ENCODE results near the gene SPN.
"Not testable (repeated sequence)": the region's sequence is repeated elsewhere in the genome, so short reads cannot be mapped to it uniquely, and the experiment has no call there.

Gene SPN

DNA sequence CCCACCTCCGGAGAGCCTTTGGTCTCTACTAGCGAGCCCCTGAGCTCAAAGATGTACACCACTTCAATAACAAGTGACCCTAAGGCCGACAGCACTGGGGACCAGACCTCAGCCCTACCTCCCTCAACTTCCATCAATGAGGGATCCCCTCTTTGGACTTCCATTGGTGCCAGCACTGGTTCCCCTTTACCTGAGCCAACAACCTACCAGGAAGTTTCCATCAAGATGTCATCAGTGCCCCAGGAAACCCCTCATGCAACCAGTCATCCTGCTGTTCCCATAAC is 702 bp downstream of the SPN start:
- peaks cover 89% of the 10 kb centered on the region for H3K4me1 Mint-ChIP-seq
- H3K36me3 Mint-ChIP-seq = peaks cover 1% of the 10 kb centered on the region
- H3K27ac Mint-ChIP-seq = peak overlapping the region; percentile 94
- H3K4me3 Mint-ChIP-seq = peak overlapping the region; percentile 96
- no peaks in the 10 kb centered on the region for H3K27me3 Mint-ChIP-seq
- no peaks in the 10 kb centered on the region for H3K9me3 Mint-ChIP-seq

DNA sequence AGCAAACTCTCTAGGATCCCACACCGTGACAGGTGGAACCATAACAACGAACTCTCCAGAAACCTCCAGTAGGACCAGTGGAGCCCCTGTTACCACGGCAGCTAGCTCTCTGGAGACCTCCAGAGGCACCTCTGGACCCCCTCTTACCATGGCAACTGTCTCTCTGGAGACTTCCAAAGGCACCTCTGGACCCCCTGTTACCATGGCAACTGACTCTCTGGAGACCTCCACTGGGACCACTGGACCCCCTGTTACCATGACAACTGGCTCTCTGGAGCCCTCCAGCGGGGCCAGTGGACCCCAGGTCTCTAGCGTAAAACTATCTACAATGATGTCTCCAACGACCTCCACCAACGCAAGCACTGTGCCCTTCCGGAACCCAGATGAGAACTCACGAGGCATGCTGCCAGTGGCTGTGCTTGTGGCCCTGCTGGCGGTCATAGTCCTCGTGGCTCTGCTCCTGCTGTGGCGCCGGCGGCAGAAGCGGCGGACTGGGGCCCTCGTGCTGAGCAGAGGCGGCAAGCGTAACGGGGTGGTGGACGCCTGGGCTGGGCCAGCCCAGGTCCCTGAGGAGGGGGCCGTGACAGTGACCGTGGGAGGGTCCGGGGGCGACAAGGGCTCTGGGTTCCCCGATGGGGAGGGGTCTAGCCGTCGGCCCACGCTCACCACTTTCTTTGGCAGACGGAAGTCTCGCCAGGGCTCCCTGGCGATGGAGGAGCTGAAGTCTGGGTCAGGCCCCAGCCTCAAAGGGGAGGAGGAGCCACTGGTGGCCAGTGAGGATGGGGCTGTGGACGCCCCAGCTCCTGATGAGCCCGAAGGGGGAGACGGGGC is 1.3 kb downstream of the SPN start:
- Mint-ChIP-seq H3K4me1 (peaks cover 86% of the 10 kb centered on the region), H3K9me3 (no peaks in the 10 kb centered on the region), H3K4me3 (peak overlapping the region; percentile 96), H3K36me3 (peaks cover 1% of the 10 kb centered on the region), H3K27me3 (no peaks in the 10 kb centered on the region), H3K27ac (peak overlapping the region; percentile 94)

DNA sequence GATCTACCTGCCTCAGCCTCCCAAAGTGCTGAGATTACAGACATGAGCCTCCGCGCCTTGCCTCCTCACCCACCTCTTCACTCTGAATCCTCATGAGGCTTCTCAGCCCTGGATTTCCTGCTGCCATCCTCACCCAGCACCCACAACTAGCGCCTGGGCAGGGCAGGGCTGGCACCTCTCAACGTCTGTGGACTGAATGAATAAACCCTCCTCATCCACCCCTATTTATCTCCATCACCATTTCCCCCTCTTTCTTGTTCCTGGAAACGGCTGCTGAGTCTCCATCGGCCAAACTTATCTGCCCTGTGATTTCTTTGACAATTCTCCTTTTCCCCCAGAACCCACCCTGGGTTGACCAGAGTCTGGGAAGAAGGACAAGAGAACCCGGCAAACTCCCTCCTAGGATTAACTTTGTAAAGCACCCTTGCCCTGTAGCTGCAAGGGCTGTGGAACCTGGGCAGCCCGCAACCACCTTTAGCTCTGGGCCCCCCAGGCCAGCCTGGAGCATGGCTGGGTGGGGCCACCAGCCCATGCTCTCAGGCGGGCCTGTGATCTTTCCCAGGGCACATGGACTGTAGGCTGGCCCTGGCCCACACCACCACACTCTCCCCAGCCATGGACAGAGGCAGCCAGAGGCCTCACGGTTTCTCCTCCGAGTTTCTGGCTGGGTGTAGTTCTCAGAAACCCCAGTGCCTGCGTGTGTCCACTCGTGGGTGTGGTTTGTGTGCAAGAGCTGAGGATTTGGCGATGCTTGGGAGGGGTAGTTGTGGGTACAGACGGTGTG is 2.4 kb downstream of the SPN start:
- Mint-ChIP-seq H3K36me3 (peaks cover 1% of the 10 kb centered on the region), H3K4me3 (peak overlapping the region; percentile 96), H3K27me3 (no peaks in the 10 kb centered on the region), H3K4me1 (peaks cover 86% of the 10 kb centered on the region), H3K9me3 (no peaks in the 10 kb centered on the region), H3K27ac (peak overlapping the region; percentile 94)

DNA sequence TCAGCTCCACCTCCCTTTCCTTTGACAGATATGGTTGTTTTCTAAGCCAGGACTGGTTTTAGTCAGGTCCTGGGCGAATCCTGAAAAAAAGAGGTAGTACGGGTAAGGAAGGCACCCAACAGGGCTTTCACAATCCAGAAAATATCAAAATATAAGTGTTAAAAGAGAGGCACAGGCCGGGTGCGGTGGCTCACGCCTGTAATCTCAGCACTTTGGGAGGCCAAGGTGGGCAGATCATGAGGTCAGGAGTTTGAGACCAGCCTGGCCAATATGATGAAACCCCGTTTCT is 4.2 kb downstream of the SPN start:
- not testable (repeated sequence) for H3K36me3 Mint-ChIP-seq, H3K27me3 Mint-ChIP-seq, H3K9me3 Mint-ChIP-seq, H3K27ac Mint-ChIP-seq
- H3K4me3 Mint-ChIP-seq = peak overlapping the region; percentile 96
- peaks cover 76% of the 10 kb centered on the region for H3K4me1 Mint-ChIP-seq

GRCh38 chr16:29667755-29668154 is 4.7 kb downstream of the SPN start:
- Mint-ChIP-seq H3K9me3 (no peaks in the 10 kb centered on the region), H3K4me3 (no peak overlapping the region), H3K4me1 (peaks cover 71% of the 10 kb centered on the region), H3K27ac (no peak overlapping the region), H3K27me3 (no peaks in the 10 kb centered on the region), H3K36me3 (peaks cover 1% of the 10 kb centered on the region)

DNA sequence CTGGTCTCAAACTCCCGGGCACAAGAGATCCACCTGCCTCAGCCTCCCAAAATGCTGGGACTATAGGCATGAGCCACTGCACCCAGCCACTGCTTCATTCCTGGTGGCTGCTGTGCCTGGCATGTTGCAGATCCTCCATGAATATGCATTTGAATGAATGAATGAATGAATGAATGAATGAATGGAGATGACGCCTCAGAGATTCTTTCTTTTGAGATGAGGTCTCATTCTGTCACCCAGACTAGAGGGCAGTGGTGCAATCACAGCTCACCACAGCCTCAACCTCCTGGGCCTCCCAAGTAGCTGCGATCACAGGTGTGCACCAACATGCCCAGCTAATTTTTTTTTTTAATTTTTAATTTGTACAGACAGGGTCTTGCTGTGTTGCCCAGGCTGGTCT is 5.2 kb downstream of the SPN start:
- Mint-ChIP-seq H3K27ac (no peak overlapping the region), H3K27me3 (no peaks in the 10 kb centered on the region), H3K4me3 (no peak overlapping the region), H3K36me3 (peaks cover 1% of the 10 kb centered on the region), H3K4me1 (peaks cover 66% of the 10 kb centered on the region), H3K9me3 (no peaks in the 10 kb centered on the region)

DNA sequence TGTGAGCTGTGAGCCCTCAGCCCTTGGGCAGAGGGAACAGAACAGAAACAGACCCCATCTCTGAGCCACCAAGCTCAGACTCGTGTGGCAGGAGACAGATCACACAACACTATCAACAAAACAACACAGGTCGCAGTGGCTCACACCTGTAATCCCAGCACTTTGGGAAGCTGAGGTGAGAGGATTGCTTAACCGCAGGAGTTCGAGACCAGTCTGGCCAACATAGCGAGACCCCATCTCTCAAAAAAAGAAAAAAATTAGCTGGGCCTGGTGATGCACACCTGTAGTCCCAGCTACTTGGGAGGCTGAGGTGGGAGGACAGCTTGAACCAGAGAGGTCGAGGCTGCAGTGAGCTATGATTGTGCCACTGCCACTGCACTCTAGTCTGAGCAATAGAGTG is 10.5 kb downstream of the SPN start:
- Mint-ChIP-seq H3K4me3 (no peak overlapping the region), H3K36me3 (no peaks in the 10 kb centered on the region), H3K4me1 (peaks cover 29% of the 10 kb centered on the region), H3K27me3 (no peaks in the 10 kb centered on the region), H3K27ac (peak overlapping the region; percentile 59), H3K9me3 (no peaks in the 10 kb centered on the region)

GRCh38 chr16:29674188-29674587 is 11.1 kb downstream of the SPN start:
- no peaks in the 10 kb centered on the region for H3K36me3 Mint-ChIP-seq
- H3K4me3 Mint-ChIP-seq = no peak overlapping the region
- no peaks in the 10 kb centered on the region for H3K9me3 Mint-ChIP-seq
- peak overlapping the region; percentile 36 for H3K27ac Mint-ChIP-seq
- peaks cover 27% of the 10 kb centered on the region for H3K4me1 Mint-ChIP-seq
- no peaks in the 10 kb centered on the region for H3K27me3 Mint-ChIP-seq

DNA sequence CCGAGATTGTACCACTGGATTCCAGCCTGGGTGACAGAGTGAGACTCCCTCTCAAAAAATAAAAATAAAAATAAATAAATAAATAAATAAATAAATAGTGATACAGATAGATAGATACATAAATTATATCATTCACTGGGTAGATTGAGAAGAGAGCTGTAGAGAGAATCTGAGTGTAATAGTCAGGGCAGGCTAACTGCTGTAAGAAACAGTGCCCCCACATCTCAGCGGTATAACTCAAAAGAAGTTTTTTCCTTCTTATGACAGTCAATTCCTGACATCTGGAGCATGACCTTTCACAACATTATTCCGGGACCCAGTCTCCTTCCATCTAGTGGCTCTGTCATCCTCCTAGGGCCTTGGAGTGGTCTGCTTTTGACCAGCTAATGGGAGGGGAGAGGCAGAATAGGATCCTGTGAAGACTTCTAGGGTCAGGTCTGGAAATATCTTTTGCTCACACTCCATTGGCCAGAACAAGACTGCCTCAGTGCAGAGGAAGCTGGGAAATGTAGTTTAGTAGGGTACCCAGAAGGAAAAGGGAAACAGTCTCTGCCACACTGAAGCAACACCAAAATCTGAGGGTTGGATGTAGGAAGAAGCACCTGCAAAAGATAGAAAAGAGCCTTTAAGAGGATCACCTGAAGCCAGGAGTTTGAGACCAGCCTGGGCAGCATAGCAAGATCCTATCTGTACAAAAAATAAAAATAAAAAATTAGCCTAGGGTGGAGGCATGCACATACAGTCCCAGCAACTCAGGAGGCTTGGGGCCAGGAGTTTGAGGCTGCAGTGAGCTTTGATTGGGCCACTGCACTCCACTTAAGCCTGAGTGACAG is 13.0 kb downstream of the SPN start:
- Mint-ChIP-seq H3K27ac (no peak overlapping the region), H3K36me3 (no peaks in the 10 kb centered on the region), H3K27me3 (no peaks in the 10 kb centered on the region), H3K4me3 (no peak overlapping the region), H3K4me1 (peaks cover 25% of the 10 kb centered on the region), H3K9me3 (no peaks in the 10 kb centered on the region)

- Mint-ChIP-seq H3K27ac (no peak overlapping the region), H3K4me3 (no peak overlapping the region), H3K36me3 (no peaks in the 10 kb centered on the region), H3K9me3 (no peaks in the 10 kb centered on the region), H3K27me3 (no peaks in the 10 kb centered on the region), H3K4me1 (peaks cover 21% of the 10 kb centered on the region)
These were observed 14.1 kb downstream of the SPN start for GRCh38 chr16:29676989-29677785.

GRCh38 chr16:29678691-29679267 is 15.7 kb downstream of the SPN start, which contains the start of gene QPRT:
QPRT (plus strand) TSS chr16:29679180; CDS start chr16:29679198, 18 bp downstream.
- Mint-ChIP-seq H3K27me3 (no peaks in the 10 kb centered on the region), H3K4me3 (peak within 1 kb of the TSS; percentile 65), H3K27ac (peak within 1 kb of the TSS; percentile 30), H3K4me1 (peaks cover 21% of the 10 kb centered on the region), H3K9me3 (no peaks in the 10 kb centered on the region), H3K36me3 (no peaks in the 10 kb centered on the region)

- Mint-ChIP-seq H3K27ac (no peak overlapping the region), H3K4me3 (no peak overlapping the region), H3K27me3 (no peaks in the 10 kb centered on the region), H3K9me3 (no peaks in the 10 kb centered on the region), H3K36me3 (no peaks in the 10 kb centered on the region), H3K4me1 (peaks cover 16% of the 10 kb centered on the region)
These were observed 17.1 kb downstream of the SPN start for GRCh38 chr16:29680180-29680598.

DNA sequence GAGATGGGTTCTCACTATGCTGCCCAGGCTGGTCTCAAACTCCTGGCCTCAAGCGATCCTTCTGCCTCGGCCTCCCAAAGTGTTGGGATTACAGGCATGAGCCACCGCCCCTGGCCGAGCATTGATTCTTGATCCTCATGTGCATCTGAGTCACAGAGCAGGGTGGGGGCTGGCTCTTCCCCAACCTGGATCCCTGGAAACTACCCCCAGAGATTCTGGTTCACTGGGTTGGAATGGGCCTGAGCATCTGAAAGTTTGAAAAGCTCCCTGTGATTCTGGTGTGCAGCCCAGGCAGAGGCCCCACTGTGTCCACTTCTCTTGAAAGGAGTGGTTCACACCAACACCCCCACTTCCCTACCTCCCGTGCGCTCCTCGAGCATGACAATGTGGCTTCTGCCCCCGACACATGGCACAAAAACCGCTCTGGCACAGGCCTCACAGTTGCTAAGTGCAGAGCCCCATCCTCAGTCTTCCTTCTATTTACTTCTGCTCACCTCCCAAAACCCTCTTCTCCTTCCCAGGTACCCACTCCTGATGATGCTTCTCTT is 20.6 kb downstream of the SPN start:
- no peaks in the 10 kb centered on the region for H3K36me3 Mint-ChIP-seq
- no peaks in the 10 kb centered on the region for H3K27me3 Mint-ChIP-seq
- no peak overlapping the region for H3K27ac Mint-ChIP-seq
- H3K4me3 Mint-ChIP-seq = no peak overlapping the region
- peaks cover 24% of the 10 kb centered on the region for H3K4me1 Mint-ChIP-seq
- H3K9me3 Mint-ChIP-seq = no peaks in the 10 kb centered on the region

DNA sequence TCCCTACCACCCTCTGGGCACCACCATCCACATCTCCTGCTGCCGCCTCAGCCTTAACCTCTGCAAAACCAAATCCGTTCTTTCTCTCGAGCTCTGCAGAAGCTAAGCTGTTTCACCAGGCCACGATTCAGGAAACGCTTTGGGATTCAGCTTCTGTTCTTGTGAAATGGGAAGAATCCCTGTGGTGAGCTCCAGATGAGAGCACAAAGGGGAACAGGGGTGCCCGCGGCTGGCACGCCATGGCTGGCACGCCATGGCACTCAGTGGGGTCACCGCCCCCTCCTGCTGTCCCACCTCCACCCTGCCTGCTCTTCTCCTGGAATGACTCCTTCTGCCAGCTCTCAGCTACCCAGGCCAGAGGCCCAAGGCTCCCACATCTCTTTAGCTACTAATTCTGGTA is 21.6 kb downstream of the SPN start:
- H3K27me3 Mint-ChIP-seq = no peaks in the 10 kb centered on the region
- no peaks in the 10 kb centered on the region for H3K36me3 Mint-ChIP-seq
- H3K27ac Mint-ChIP-seq = no peak overlapping the region
- H3K4me3 Mint-ChIP-seq = no peak overlapping the region
- H3K9me3 Mint-ChIP-seq = no peaks in the 10 kb centered on the region
- peaks cover 18% of the 10 kb centered on the region for H3K4me1 Mint-ChIP-seq

Measured in activated naive CD4-positive, alpha-beta T cell treated with anti-CD3 and anti-CD28 coated beads, Interleukin-2, amount 50 U/mL, for 24 hours (primary cell).